SU-DHL-6 (cell line): ENCODE data around the gene CGB1.
"Not testable (repeated sequence)": the region's sequence is repeated elsewhere in the genome, so short reads cannot be mapped to it uniquely, and the experiment has no call there.

Experiments used
- EZH2phosphoT487 ChIP-seq: fragments of 200-600 bp; sonication (generic), shearing (Covaris generic); conservative IDR thresholded peaks from 2 replicates; pipeline ENCODE4 v1.6.1; 2018; ENCODE audit warnings: mild to moderate bottlenecking, antibody characterized with exemption, low read length, moderate library complexity, mixed read lengths
- TF ChIP-seq, protein P1 (sequence below): fragments of 200-600 bp; sonication (generic); IDR thresholded peaks from one replicate; pipeline ENCODE4 v1.5.1; 2017; ENCODE audit warnings: antibody characterized with exemption, mild to moderate bottlenecking, low read length, moderate library complexity; ENCODE audit not compliant: insufficient read depth, poor library complexity, severe bottlenecking

DNA sequence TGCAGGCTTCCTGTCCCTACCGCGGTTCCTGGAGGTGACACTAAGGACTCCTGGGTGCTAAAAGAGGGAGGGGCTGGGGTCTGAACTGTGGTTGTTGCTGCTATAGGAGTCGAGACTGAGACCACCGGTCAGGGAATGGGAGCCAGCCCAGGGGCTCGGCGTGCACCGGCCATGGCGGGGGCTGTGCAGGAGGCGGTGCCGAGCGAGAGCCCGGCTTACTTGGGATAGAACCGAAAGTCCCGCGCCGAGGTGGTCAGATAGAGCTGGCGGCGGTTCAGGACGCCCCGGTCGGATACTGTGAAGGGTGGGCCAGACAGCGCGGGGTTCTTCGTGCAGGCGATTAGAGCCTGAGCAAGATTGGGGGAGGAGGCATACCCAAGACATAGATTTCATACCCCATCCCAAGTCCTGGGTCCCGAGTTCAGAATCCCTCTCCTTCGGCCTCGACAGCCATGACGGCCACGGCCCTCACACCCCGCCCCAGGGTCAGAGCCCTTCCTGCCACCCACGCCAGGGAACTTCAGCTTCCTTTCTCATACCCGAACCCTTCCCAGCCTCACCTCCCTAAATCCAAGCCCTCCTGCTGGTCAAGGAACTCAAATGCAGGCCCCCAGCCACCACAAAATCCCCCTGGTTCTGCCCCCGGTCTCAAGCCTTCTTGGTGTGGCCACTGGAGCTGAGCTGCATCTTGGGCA lies 20.4 kb upstream of the CGB1 start:
- TF ChIP-seq, protein P1, sequence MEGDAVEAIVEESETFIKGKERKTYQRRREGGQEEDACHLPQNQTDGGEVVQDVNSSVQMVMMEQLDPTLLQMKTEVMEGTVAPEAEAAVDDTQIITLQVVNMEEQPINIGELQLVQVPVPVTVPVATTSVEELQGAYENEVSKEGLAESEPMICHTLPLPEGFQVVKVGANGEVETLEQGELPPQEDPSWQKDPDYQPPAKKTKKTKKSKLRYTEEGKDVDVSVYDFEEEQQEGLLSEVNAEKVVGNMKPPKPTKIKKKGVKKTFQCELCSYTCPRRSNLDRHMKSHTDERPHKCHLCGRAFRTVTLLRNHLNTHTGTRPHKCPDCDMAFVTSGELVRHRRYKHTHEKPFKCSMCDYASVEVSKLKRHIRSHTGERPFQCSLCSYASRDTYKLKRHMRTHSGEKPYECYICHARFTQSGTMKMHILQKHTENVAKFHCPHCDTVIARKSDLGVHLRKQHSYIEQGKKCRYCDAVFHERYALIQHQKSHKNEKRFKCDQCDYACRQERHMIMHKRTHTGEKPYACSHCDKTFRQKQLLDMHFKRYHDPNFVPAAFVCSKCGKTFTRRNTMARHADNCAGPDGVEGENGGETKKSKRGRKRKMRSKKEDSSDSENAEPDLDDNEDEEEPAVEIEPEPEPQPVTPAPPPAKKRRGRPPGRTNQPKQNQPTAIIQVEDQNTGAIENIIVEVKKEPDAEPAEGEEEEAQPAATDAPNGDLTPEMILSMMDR = not testable (repeated sequence)
- not testable (repeated sequence) for TF ChIP-seq EZH2phosphoT487
